Stimulated activated CD4-positive, alpha-beta T cell treated with anti-CD3 and anti-CD28 coated beads, Interleukin-1b, Interleukin-23, amount 100 ng/mL, for 48 hours (primary cell): ENCODE data around the gene ALKBH2.
A peak's percentile ranks its signal among the peaks of the same experiment; 100 is the strongest.
"Not testable (repeated sequence)": the region's sequence is repeated elsewhere in the genome, so short reads cannot be mapped to it uniquely, and the experiment has no call there.

Source experiments
- DNase-seq: peaks from one replicate; pipeline ENCODE4 v3.0.0-alpha.2; 2020

The ALKBH2 gene

DNA sequence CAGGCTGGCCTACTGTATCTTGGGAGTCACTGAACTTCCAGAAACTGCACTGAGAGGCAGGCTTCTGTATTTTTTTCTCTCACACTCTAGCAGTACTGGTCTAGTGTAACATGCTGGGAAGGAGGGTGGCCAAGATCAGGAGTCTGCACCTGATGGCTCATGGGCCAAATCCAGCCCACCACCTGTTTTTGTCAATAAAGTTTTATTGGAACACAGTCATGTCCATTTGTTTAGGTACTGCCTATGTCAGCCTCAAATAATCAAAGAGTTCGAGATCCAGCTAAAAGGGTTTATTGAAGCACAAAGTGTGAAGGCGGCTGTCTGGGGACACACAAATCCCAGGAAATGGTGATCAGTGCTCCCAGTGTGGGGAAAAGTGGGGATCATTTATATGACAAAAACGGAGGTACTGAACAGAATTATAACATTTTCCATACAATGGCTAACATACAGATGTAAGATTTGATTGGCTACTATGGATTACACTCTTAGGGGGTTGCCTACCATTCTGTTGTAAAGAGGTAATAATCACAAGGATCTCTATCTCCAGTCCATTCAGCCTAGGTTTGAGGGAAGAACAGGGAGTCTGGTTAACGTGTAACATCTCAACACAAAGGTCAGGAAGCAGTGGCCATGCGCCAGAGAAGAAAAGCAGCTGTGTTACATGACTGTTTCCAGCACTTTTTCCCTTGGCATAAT, 28.0 kb downstream of the ALKBH2 start:
- DNase-seq, result no peak

GRCh38 chr12:109064143-109064542, 29.1 kb downstream of the ALKBH2 start:
- no peak for DNase-seq

GRCh38 chr12:109058773-109059172, 34.5 kb downstream of the ALKBH2 start:
- no peak for DNase-seq

GRCh38 chr12:109057376-109057775, 35.9 kb downstream of the ALKBH2 start:
- DNase-seq, result no peak

GRCh38 chr12:109056891-109057290, 36.4 kb downstream of the ALKBH2 start:
- no peak for DNase-seq

- DNase-seq, result no peak
Measured at GRCh38 chr12:109054520-109054919, 38.8 kb downstream of the ALKBH2 start.

DNA sequence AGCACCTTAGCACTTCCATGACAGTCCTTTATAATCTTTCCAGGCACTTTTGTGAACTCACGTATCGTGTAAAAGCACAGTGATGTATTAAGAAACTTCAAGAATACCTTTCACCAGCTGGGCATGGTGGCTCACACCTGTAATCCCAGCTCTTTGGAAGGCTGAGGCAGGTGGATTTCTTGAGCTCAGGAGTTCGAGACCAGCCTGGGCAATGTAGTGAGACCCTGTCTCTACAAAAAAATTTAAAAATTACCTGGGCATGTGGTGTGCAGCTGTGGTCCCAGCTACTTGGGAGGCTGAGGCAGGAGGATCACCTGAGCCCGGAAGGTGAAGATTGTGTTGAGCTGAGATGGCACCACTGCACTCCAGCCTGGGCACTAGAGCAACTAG, 39.2 kb downstream of the ALKBH2 start:
- not testable (repeated sequence) for DNase-seq

DNA sequence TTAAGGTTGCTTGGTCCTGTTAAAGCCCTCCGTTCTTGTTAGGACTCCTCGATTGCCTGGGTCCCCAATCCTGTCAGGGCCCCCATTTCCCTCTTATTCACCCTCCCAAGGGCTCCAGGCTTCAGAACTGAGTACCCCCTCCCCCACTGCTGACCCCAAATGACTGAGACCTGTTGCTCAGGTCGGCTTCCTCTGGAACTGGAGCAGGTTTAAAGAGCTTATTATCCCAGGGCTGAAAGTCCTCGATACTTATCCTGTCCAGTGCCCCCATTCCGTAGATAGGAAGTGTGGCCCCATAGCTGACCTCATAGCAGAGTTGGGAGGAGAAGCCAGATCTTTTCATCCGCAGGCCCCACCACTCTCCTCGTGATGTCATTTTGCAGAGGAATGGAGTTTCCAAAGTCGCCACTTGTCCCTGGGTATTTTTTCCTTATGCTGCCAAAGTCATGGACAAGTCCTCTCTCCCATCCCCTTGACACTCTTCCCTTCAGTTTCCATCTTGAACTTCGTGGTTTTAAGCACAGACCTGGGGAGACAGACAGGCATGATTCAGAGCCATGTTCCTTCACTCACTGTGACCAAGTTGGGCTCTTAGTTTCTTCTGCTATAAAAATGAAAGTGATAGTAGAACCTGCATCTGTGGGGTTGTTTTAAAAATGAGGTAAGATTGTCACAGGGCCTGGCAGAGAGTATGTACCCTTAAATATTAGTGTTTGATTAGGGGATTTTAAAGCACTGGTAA, 39.7 kb downstream of the ALKBH2 start:
- peak; percentile 27 for DNase-seq

GRCh38 chr12:109052414-109053323, 40.6 kb downstream of the ALKBH2 start, which contains the start of gene USP30:
Gene USP30, plus strand, starts transcription at chr12:109052576. Its CDS starts 103 bp downstream, at chr12:109052679.
- DNase-seq, result peak; percentile 87

DNA sequence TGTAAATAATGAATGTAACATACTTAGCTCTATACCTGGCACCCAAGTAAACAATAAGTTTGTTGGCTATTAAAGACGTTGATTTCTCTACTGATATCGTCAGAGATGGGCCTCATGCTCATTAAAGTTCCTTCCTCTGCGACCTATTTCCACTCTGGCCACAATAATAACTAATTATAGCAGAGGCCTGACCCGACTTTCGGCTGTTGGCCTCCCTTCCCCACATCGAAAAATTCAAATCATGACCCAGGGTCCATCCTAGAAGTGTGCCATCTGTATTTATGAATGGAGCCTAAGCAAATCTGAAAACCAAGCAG, 41.2 kb downstream of the ALKBH2 start:
- DNase-seq, result no peak

DNA sequence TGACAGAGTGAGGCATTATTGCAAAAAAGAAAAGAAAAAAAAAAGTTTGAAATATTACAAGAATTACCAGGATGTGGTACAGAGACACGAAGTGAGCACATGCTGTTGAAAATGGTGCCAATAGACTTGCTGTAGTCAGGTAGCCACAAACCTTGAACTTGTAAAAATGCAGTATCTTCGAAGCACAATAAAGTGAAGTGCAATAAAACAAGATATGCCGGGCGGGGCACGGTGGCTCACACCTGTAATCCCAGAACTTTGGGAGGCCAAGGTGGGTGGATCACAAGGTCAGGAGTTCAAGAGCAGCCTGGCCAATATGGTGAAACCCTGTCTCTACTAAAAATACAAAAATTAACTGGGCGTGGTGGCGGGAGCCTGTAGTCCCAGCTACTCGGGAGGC, 43.5 kb downstream of the ALKBH2 start:
- DNase-seq, result not testable (repeated sequence)

- DNase-seq, result not testable (repeated sequence)
Measured at GRCh38 chr12:109048706-109049105, 44.6 kb downstream of the ALKBH2 start.

- DNase-seq, result no peak
Measured at GRCh38 chr12:109047081-109047805, 46.0 kb downstream of the ALKBH2 start.

GRCh38 chr12:109044241-109044640, 49.0 kb downstream of the ALKBH2 start:
- no peak for DNase-seq
